H7 (cell line): ENCODE results near the gene ABCC1. TPM values are rescaled to one million over a fixed set of nuclear protein-coding genes. Genes with fewer than 3 reads are reported as not detected.

Source experiments
- DNase-seq: peaks from one replicate; pipeline ENCODE4 v3.0.0; 2012
- H3K27me3 ChIP-seq: 2 replicates; pipeline ENCODE4 v1.6.0; 2011; ENCODE audit warnings: mild to moderate bottlenecking, low read length; ENCODE audit not compliant: control insufficient read depth, insufficient read depth
- H3K36me3 ChIP-seq: replicated peaks from 2 replicates; pipeline ENCODE4 v1.5.1; 2011; ENCODE audit warnings: low read length; ENCODE audit not compliant: control insufficient read depth, insufficient read depth
- H3K4me3 ChIP-seq: 2 replicates; pipeline ENCODE4 v1.5.1; 2011; ENCODE audit warnings: low read depth, mild to moderate bottlenecking, control low read depth, low read length, moderate library complexity; ENCODE audit not compliant: insufficient read depth
- total RNA-seq: library from RNA; depleted of rRNA; stranded (reverse); fragments of >200 nt; shearing (Covaris generic); gene quantifications from 2 replicates; pipeline ENCODE4 v1.2.3, GENCODE V29; 2014

The ABCC1 gene
- total RNA-seq, 1 experiment from 2014 or later = 22.0 TPM

- Histone ChIP-seq H3K36me3 (peaks cover 23% of the 10 kb centered on the region), H3K27me3 (no peaks in the 10 kb centered on the region), H3K4me3 (no peak overlapping the region)
- DNase-seq = no peak
Observed at GRCh38 chr16:16124974-16125373, 175.6 kb downstream of the ABCC1 start.

- DNase-seq = no peak
- H3K4me3 ChIP-seq = no peak overlapping the region
- H3K36me3 ChIP-seq = peaks cover 25% of the 10 kb centered on the region
- H3K27me3 ChIP-seq = no peaks in the 10 kb centered on the region
Observed at GRCh38 chr16:16126896-16127295, 177.5 kb downstream of the ABCC1 start.

- peak; percentile 90 for DNase-seq
- H3K4me3 ChIP-seq = no peak overlapping the region
- no peaks in the 10 kb centered on the region for H3K27me3 ChIP-seq
- H3K36me3 ChIP-seq = peaks cover 23% of the 10 kb centered on the region
Observed at GRCh38 chr16:16127469-16128116, 178.2 kb downstream of the ABCC1 start.

- peaks cover 19% of the 10 kb centered on the region for H3K36me3 ChIP-seq
- H3K4me3 ChIP-seq = no peak overlapping the region
- H3K27me3 ChIP-seq = no peaks in the 10 kb centered on the region
- no peak for DNase-seq
Observed at GRCh38 chr16:16131204-16131603, 181.8 kb downstream of the ABCC1 start.

- peaks cover 20% of the 10 kb centered on the region for H3K36me3 ChIP-seq
- H3K4me3 ChIP-seq = no peak overlapping the region
- no peaks in the 10 kb centered on the region for H3K27me3 ChIP-seq
- no peak for DNase-seq
Observed at GRCh38 chr16:16131659-16132058, 182.2 kb downstream of the ABCC1 start.

GRCh38 chr16:16133943-16134604 lies 184.7 kb downstream of the ABCC1 start:
- DNase-seq = no peak
- Histone ChIP-seq H3K4me3 (no peak overlapping the region), H3K27me3 (no peaks in the 10 kb centered on the region), H3K36me3 (peaks cover 37% of the 10 kb centered on the region)

GRCh38 chr16:16136588-16136987 lies 187.2 kb downstream of the ABCC1 start:
- no peak for DNase-seq
- Histone ChIP-seq H3K36me3 (peaks cover 42% of the 10 kb centered on the region), H3K4me3 (no peak overlapping the region), H3K27me3 (no peaks in the 10 kb centered on the region)

GRCh38 chr16:16137110-16137509 lies 187.7 kb downstream of the ABCC1 start:
- Histone ChIP-seq H3K27me3 (no peaks in the 10 kb centered on the region), H3K36me3 (peaks cover 40% of the 10 kb centered on the region), H3K4me3 (no peak overlapping the region)
- no peak for DNase-seq

GRCh38 chr16:16138034-16138635 lies 188.7 kb downstream of the ABCC1 start:
- no peak overlapping the region for H3K4me3 ChIP-seq
- no peak for DNase-seq
- H3K36me3 ChIP-seq = peaks cover 40% of the 10 kb centered on the region
- no peaks in the 10 kb centered on the region for H3K27me3 ChIP-seq

- no peak for DNase-seq
- H3K36me3 ChIP-seq = peaks cover 37% of the 10 kb centered on the region
- no peaks in the 10 kb centered on the region for H3K27me3 ChIP-seq
- H3K4me3 ChIP-seq = no peak overlapping the region
Observed at GRCh38 chr16:16139061-16139460, 189.6 kb downstream of the ABCC1 start.

GRCh38 chr16:16139806-16140205 lies 190.4 kb downstream of the ABCC1 start:
- Histone ChIP-seq H3K27me3 (no peaks in the 10 kb centered on the region), H3K4me3 (no peak overlapping the region), H3K36me3 (peaks cover 36% of the 10 kb centered on the region)
- DNase-seq = no peak

GRCh38 chr16:16140537-16140936 lies 191.1 kb downstream of the ABCC1 start:
- no peak for DNase-seq
- peaks cover 34% of the 10 kb centered on the region for H3K36me3 ChIP-seq
- H3K27me3 ChIP-seq = no peaks in the 10 kb centered on the region
- no peak overlapping the region for H3K4me3 ChIP-seq

- DNase-seq = no peak
- H3K4me3 ChIP-seq = no peak overlapping the region
- H3K36me3 ChIP-seq = peaks cover 34% of the 10 kb centered on the region
Observed at GRCh38 chr16:16141141-16141540, 191.7 kb downstream of the ABCC1 start.

GRCh38 chr16:16141784-16142396 lies 192.5 kb downstream of the ABCC1 start:
- no peak for DNase-seq
- no peak overlapping the region for H3K4me3 ChIP-seq
- H3K27me3 ChIP-seq = no peaks in the 10 kb centered on the region
- peaks cover 30% of the 10 kb centered on the region for H3K36me3 ChIP-seq

More at GRCh38 chr16:16141141-16141540, 191.7 kb downstream of the ABCC1 start:
- no peaks in the 10 kb centered on the region for H3K27me3 ChIP-seq
